OCI-LY7 (cell line): ENCODE results near the gene SELENOM.

Experiments
- EZH2phosphoT487 ChIP-seq: fragments of 200-600 bp; sonication (generic); IDR thresholded peaks from 2 replicates; pipeline ENCODE4 v1.6.1; 2018; ENCODE audit warnings: low read depth, borderline replicate concordance, mild to moderate bottlenecking, mixed run types, antibody characterized with exemption, low read length, moderate library complexity, mixed read lengths
- TF ChIP-seq, protein P1 (sequence below): fragments of 200-600 bp; sonication (generic); conservative IDR thresholded peaks from 2 replicates; pipeline ENCODE4 v1.5.1; 2014; ENCODE audit warnings: mild to moderate bottlenecking, antibody characterized with exemption, low read length, moderate library complexity, mixed read lengths

DNA sequence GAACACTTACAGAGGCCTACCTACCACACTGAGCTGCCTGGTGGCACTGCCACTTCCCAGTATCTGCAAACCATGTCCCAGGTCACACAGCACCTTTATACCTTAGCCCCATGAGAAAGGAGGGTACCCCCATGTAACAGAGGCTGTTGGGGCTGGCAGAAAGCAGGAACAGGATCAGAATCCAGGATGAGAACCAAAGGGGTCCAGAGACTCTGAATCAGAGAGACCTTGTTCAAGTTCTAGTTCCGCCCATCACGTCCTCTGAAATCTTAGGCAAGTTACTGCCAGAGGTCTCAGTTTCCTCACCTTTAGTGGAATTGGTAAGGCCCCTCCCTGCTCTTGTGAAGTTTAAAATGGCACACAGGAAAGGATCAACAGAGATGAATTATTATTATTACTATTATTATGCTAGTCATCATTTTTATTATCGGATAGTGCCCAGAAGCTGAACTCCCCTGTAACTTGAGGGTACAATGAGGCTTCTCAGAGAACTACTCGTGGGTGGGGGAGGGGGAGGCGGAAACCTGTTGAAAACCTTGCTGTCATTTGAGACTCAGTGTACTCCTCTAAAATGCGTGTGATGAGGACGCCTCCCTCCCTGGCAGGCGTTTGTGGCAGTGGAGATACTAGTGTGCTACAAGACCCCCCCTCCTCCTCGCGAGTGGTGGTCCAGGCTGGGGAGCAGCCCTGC lies 9.3 kb downstream of the SELENOM start:
- TF ChIP-seq, protein P1, sequence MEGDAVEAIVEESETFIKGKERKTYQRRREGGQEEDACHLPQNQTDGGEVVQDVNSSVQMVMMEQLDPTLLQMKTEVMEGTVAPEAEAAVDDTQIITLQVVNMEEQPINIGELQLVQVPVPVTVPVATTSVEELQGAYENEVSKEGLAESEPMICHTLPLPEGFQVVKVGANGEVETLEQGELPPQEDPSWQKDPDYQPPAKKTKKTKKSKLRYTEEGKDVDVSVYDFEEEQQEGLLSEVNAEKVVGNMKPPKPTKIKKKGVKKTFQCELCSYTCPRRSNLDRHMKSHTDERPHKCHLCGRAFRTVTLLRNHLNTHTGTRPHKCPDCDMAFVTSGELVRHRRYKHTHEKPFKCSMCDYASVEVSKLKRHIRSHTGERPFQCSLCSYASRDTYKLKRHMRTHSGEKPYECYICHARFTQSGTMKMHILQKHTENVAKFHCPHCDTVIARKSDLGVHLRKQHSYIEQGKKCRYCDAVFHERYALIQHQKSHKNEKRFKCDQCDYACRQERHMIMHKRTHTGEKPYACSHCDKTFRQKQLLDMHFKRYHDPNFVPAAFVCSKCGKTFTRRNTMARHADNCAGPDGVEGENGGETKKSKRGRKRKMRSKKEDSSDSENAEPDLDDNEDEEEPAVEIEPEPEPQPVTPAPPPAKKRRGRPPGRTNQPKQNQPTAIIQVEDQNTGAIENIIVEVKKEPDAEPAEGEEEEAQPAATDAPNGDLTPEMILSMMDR = no peak
- no peak for TF ChIP-seq EZH2phosphoT487
